ENCODE results near the gene FAM131C. TPM values are rescaled to one million over a fixed set of nuclear protein-coding genes. Genes with fewer than 3 reads are reported as not detected.

FAM131C gene, protein sequence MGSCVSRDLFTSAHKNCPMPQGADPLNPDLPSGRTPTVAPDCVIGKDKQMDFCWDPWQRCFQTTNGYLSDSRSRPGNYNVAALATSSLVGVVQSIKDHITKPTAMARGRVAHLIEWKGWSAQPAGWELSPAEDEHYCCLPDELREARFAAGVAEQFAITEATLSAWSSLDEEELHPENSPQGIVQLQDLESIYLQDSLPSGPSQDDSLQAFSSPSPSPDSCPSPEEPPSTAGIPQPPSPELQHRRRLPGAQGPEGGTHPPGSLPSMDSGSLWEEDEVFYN
- 0.14 TPM in 1 of 2 replicates, not detected in the other for total RNA-seq

DNA sequence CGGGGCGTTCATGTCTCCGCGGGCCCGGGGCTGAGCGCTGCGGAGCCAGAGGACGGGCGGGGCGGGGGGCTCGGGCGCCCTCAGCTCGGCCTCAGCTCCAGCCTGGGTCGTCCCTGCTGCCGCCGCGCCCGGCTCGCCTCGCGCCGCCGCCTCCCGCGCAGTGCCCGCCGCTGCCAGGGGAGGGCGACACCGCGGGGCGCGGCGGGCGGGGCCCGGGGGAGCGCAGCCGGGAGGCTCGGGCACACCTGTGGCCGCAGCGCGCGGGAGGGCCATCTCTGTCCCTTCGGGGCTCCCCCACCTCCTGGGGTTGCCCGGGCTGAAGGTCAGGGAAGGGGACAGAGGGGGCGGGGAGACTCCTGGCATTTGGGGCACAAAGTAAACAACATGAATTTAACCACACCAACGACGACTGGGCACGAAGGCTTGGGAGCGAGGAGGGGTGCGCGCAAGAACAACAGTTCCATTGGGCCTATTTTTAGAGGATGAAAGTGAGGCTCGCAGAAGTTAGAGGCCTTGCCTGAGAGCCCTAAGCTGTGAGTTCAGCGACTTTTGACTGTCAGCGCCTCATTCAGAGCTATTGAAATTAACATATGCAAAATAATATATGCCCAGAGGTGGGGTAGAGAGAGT lies at the start of gene FAM131C:
Gene FAM131C, minus strand, starts transcription at position 162 of the 630 bp plus-strand sequence. CDS start 209 bp downstream, outside the sequence.

DNA sequence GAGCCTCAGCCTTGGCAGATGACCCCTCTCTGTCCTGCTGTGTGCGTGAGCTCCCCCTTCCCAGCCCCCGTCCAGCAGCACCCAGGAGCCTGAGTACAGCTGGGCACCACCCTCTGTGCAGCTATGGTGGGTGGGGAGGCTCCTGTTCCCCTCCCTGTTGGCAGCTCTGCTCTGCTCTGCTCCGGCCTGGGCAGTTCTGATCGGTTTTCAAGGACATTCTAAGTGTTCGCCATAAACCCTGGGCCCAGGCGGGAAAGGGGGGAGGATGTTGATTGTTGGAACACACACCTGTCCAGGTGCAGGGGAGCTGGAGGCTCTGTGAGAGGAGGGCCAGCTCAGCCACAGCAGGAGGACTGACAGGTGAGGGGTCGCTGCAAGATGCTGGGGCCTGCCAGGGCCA lies 29.9 kb downstream of the FAM131C start, which contains the start of gene CLCNKB:
Gene CLCNKB, plus strand, starts transcription at position 262 of the 400 bp plus-strand sequence. CDS start 711 bp downstream, outside the sequence.

DNA sequence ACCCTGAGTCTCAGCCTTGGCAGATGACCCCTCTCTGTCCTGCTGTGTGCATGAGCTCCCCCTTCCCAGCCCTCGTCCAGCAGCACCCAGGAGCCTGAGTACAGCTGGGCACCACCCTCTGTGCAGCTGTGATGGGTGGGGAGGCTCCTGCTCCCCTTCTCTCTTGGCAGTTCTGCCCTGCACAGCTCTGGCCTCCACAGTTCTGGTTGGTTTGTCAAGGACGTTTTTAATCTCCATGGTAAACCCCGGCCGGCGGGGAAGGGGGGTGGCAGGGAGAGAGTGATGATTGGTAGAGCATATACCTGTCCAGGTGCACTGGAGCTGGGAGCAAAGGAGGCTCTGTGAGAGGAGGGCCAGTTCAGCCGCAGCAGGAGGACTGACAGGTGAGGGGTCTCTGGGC lies 51.8 kb downstream of the FAM131C start, which contains the start of gene CLCNKA:
Gene CLCNKA, plus strand, starts transcription at position 356 of the 400 bp plus-strand sequence. CDS start 584 bp downstream, outside the sequence.

DNA sequence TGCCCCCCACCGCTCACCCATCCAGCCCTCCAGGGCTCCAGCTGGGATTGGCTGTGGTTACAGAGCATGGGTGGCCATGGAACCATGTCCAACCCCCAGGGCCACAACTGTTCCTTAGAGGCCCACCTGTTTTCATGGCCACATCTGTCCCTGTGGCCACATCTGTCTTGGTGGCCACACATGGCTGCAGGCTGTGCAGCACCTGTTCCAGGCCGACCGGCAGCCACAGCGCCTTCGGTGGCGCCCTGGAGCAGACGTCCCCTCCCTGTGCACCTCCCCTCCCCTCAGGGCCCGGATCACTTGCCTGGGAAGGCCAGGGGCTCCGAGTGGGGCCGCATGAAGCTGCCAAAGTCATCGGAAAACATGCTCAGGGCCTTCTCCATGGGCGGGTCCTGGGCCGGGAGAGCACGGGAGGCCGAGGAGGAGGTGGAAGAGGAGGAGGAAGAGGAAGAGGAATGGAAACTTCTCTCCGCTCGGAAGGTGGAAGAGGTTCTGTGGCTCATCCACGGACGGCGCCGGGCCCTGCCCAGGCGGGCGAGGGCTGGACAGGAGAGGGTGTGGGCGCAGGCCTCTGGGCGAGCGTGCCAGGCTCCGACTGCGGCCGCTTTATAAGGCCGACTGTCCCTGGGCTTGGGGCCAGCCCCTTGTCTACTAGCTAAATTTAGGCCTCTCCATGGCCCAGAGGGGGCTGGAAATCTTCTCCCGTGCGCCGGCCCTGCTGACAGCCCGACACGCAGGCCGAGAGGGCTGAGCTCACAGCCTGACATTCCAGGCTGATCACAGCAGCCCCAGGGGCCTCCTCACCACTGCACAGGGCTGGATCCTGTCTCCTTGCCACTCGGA lies 55.8 kb downstream of the FAM131C start, which contains the start of gene HSPB7:
Gene HSPB7, minus strand, starts transcription at position 583 of the 843 bp plus-strand sequence. Its CDS starts 80 bp downstream, at position 503.

Other genes with a start within 250 kb of the FAM131C start
- 26.7 and 34.9 TPM in 2 replicates for gene SPEN, start 225.9 kb downstream of the FAM131C start, total RNA-seq
- gene ZBTB17, start 97.5 kb downstream of the FAM131C start, total RNA-seq: 37.0 and 57.3 TPM in 2 replicates
- not detected in 2 replicates for gene SRARP, start 69.4 kb downstream of the FAM131C start, total RNA-seq
- gene HSPB7, start 55.6 kb downstream of the FAM131C start, total RNA-seq: 3.7 and 17.7 TPM in 2 replicates
- 0.14 and 0.22 TPM in 2 replicates for gene CLCNKA, start 51.6 kb downstream of the FAM131C start, total RNA-seq
- gene CLCNKB, start 29.9 kb downstream of the FAM131C start, total RNA-seq: 0.22 TPM in 1 of 2 replicates, not detected in the other
- gene EPHA2, start 82.4 kb upstream of the FAM131C start, total RNA-seq: 76.2 and 141 TPM in 2 replicates
- 8.2 and 13.6 TPM in 2 replicates for gene ARHGEF19, start 139.0 kb upstream of the FAM131C start, total RNA-seq
- gene CPLANE2, start 163.5 kb upstream of the FAM131C start, total RNA-seq: 13.9 and 24.7 TPM in 2 replicates

Measured in placental pericyte (primary cell).